Right cardiac atrium (tissue), 5 donors: ENCODE results near the gene PRKAG3. TPM values are rescaled to one million over a fixed set of nuclear protein-coding genes. Genes with fewer than 3 reads are reported as not detected.

Source experiments
- ATAC-seq, 2 donors: fragments of 200-7000 bp; cut with Tn5 transposase; one replicate each; pipeline versions ENCODE4 v1.8.0 to v1.9.1; 2020; ENCODE audit warnings: moderate library complexity in 2 of 2, mild to moderate bottlenecking in 1 of 2
- DNase-seq, 3 donors: peaks; one replicate each; pipeline ENCODE4 v3.0.0-alpha.2; 2020
- H3K27ac ChIP-seq: one replicate; pipeline ENCODE4 v1.5.1; 2013; ENCODE audit warnings: mild to moderate bottlenecking, low read length, control low read depth, moderate library complexity
- H3K27me3 ChIP-seq: one replicate; pipeline ENCODE4 v1.6.1; 2013; ENCODE audit not compliant: control insufficient read depth, insufficient read depth
- H3K4me1 ChIP-seq: one replicate; pipeline ENCODE4 v1.6.1; 2013; ENCODE audit warnings: low read length; ENCODE audit not compliant: control insufficient read depth, insufficient read depth
- H3K4me3 ChIP-seq: one replicate; pipeline ENCODE4 v1.5.1; 2013; ENCODE audit warnings: low read length, control low read depth
- H3K9me3 ChIP-seq: one replicate; pipeline ENCODE4 v1.6.1; 2013; ENCODE audit warnings: low read length; ENCODE audit not compliant: control insufficient read depth
- WGBS: extraction: QIAGEN DNeasy Blood & Tissue Kit; methylation state at CpG from one replicate; pipeline ENCODE4 v1.1.7; 2013; 5-methylcytosine and 5-hydroxymethylcytosine counted together
- intact Hi-C, 4 donors: fragments of 100-400 bp; cut with DNase I; formaldehyde crosslinking; loops; one replicate each; pipeline versions ENCODE4 v1.11.0 to v1.14.0; 2022 to 2023
- polyA plus RNA-seq: library from polyadenylated mRNA; stranded (reverse); fragments of 200-250 nt; gene quantifications from one replicate; pipeline ENCODE4 v1.2.3, GENCODE V29; 2013
- total RNA-seq, 4 donors: library from RNA; stranded (reverse); fragmentation: NEBNext Ultra II Directional; extraction: Animal tissue kit (Norgen Biotek cat#: 25700); gene quantifications; one replicate each; pipeline ENCODE4 v1.2.1, GENCODE V29; 2021
- donor health status: healthy with polysubstance abuse.
- donor health status: DM: no; HTN: yes; CAD: no.
- donor health status: DM: no; HTN: no; CAD: no.
- donor health status: DM: no; HTN: yes; CAD: no; lungs with severe emphysema.
- donor health status: DM: yes; HTN: yes; CAD: no.

PRKAG3 gene
- total and polyA plus RNA-seq, 5 donors = 0.07 to 0.15 (median 0.14) TPM; not detected in 2

- 92% methylated on average over 5 of the region's 5 CpGs for WGBS
- intact Hi-C loops = no loop called here
- H3K9me3 ChIP-seq = no peaks in the 10 kb centered on the region
- H3K4me3 ChIP-seq = no peak overlapping the region
- no peaks in the 10 kb centered on the region for H3K4me1 ChIP-seq
- H3K27me3 ChIP-seq = no peaks in the 10 kb centered on the region
- ATAC-seq = no peak
- no peak overlapping the region for H3K27ac ChIP-seq
- DNase-seq = no peak
These were observed 18.7 kb downstream of the PRKAG3 start for GRCh38 chr2:218812861-218813260.

GRCh38 chr2:218812096-218812815 is 19.3 kb downstream of the PRKAG3 start:
- H3K9me3 ChIP-seq = no peaks in the 10 kb centered on the region
- no peak for ATAC-seq
- no peak overlapping the region for H3K4me3 ChIP-seq
- no peak overlapping the region for H3K27ac ChIP-seq
- intact Hi-C loops = no loop called here
- WGBS = 97% methylated on average over 21 of the region's 21 CpGs
- no peaks in the 10 kb centered on the region for H3K27me3 ChIP-seq
- no peak for DNase-seq
- H3K4me1 ChIP-seq = no peaks in the 10 kb centered on the region

- intact Hi-C loops = no loop called here
- Histone ChIP-seq H3K27me3 (no peaks in the 10 kb centered on the region), H3K9me3 (no peaks in the 10 kb centered on the region), H3K4me1 (no peaks in the 10 kb centered on the region), H3K27ac (no peak overlapping the region), H3K4me3 (no peak overlapping the region)
- ATAC-seq (no peak), DNase-seq (no peak)
- 75% methylated on average over 4 of the region's 4 CpGs for WGBS
These were observed 20.2 kb downstream of the PRKAG3 start for GRCh38 chr2:218811382-218811781.

GRCh38 chr2:218810256-218810655 is 21.3 kb downstream of the PRKAG3 start:
- ATAC-seq (no peak), DNase-seq (no peak)
- Histone ChIP-seq H3K4me3 (no peak overlapping the region), H3K4me1 (no peaks in the 10 kb centered on the region), H3K27me3 (no peaks in the 10 kb centered on the region), H3K27ac (no peak overlapping the region), H3K9me3 (no peaks in the 10 kb centered on the region)
- 70% methylated on average over 2 of the region's 2 CpGs for WGBS
- intact Hi-C loops = no loop called here

- H3K27me3 ChIP-seq = no peaks in the 10 kb centered on the region
- no peak for ATAC-seq
- no peaks in the 10 kb centered on the region for H3K4me1 ChIP-seq
- intact Hi-C loops = no loop called here
- no peak overlapping the region for H3K27ac ChIP-seq
- DNase-seq = no peak
- no peak overlapping the region for H3K4me3 ChIP-seq
- 95% methylated on average over 12 of the region's 12 CpGs for WGBS
- H3K9me3 ChIP-seq = no peaks in the 10 kb centered on the region
These were observed 22.1 kb downstream of the PRKAG3 start for GRCh38 chr2:218809515-218809914.

GRCh38 chr2:218807626-218808025 is 24.0 kb downstream of the PRKAG3 start:
- ATAC-seq = no peak
- no peaks in the 10 kb centered on the region for H3K9me3 ChIP-seq
- no peak overlapping the region for H3K27ac ChIP-seq
- WGBS = 94% methylated on average over 4 of the region's 4 CpGs
- DNase-seq = no peak
- intact Hi-C loops = no loop called here
- no peaks in the 10 kb centered on the region for H3K27me3 ChIP-seq
- H3K4me3 ChIP-seq = no peak overlapping the region
- H3K4me1 ChIP-seq = no peaks in the 10 kb centered on the region

GRCh38 chr2:218806346-218806978 is 25.1 kb downstream of the PRKAG3 start:
- no peak overlapping the region for H3K4me3 ChIP-seq
- 37% methylated on average over 10 of the region's 10 CpGs for WGBS
- intact Hi-C loops = no loop called here

GRCh38 chr2:218805627-218806026 is 26.0 kb downstream of the PRKAG3 start:
- ATAC-seq (peak; percentile 52 to 71), DNase-seq (no peak)
- intact Hi-C loops = no loop called here
- no peaks in the 10 kb centered on the region for H3K9me3 ChIP-seq
- peak overlapping the region; percentile 67 for H3K27ac ChIP-seq
- H3K4me3 ChIP-seq = no peak overlapping the region
- H3K27me3 ChIP-seq = no peaks in the 10 kb centered on the region
- no peaks in the 10 kb centered on the region for H3K4me1 ChIP-seq
- 27% methylated on average over 3 of the region's 3 CpGs for WGBS

More at GRCh38 chr2:218806346-218806978, 25.1 kb downstream of the PRKAG3 start:
- Histone ChIP-seq H3K9me3 (no peaks in the 10 kb centered on the region), H3K27ac (peak overlapping the region; percentile 71), H3K4me1 (no peaks in the 10 kb centered on the region), H3K27me3 (no peaks in the 10 kb centered on the region)
- DNase-seq (peak; percentile 81 to 89 (median 86)), ATAC-seq (peak; percentile 97 to 99)

- no peak for ATAC-seq
- H3K27me3 ChIP-seq = no peaks in the 10 kb centered on the region
- no peaks in the 10 kb centered on the region for H3K9me3 ChIP-seq
- WGBS = 91% methylated on average over 1 of the region's 1 CpG
- H3K4me1 ChIP-seq = no peaks in the 10 kb centered on the region
- intact Hi-C loops = no loop called here
- no peak overlapping the region for H3K4me3 ChIP-seq
- no peak for DNase-seq
- H3K27ac ChIP-seq = no peak overlapping the region
These were observed 26.8 kb downstream of the PRKAG3 start for GRCh38 chr2:218804817-218805216.

GRCh38 chr2:218802386-218802994 is 29.1 kb downstream of the PRKAG3 start:
- Histone ChIP-seq H3K27me3 (no peaks in the 10 kb centered on the region), H3K4me1 (no peaks in the 10 kb centered on the region), H3K27ac (no peak overlapping the region), H3K4me3 (no peak overlapping the region), H3K9me3 (no peaks in the 10 kb centered on the region)
- intact Hi-C loops = no loop called here
- 45% methylated on average over 4 of the region's 4 CpGs for WGBS
- ATAC-seq = no peak
- DNase-seq = no peak

- WGBS = 44% methylated on average over 6 of the region's 6 CpGs
- Histone ChIP-seq H3K9me3 (no peaks in the 10 kb centered on the region), H3K27ac (no peak overlapping the region), H3K4me1 (no peaks in the 10 kb centered on the region), H3K27me3 (no peaks in the 10 kb centered on the region), H3K4me3 (no peak overlapping the region)
- DNase-seq = no peak
- intact Hi-C loops = no loop called here
- ATAC-seq = no peak
These were observed 31.6 kb downstream of the PRKAG3 start for GRCh38 chr2:218799990-218800389.
